Putamen (tissue), 1 donor: ENCODE results near the gene BABAM2.
"Not testable (repeated sequence)": the region's sequence is repeated elsewhere in the genome, so short reads cannot be mapped to it uniquely, and the experiment has no call there.

Source experiments
- DNase-seq: peaks from one replicate; pipeline ENCODE4 v3.0.0-alpha.2; 2016; ENCODE audit warnings: low spot score

The BABAM2 gene

GRCh38 chr2:28251337-28251736 lies 360.8 kb downstream of the BABAM2 start:
- no peak for DNase-seq

GRCh38 chr2:28252311-28252710 lies 361.8 kb downstream of the BABAM2 start:
- no peak for DNase-seq

- no peak for DNase-seq
Measured at GRCh38 chr2:28253543-28253942, 363.0 kb downstream of the BABAM2 start.

GRCh38 chr2:28255231-28255630 lies 364.7 kb downstream of the BABAM2 start:
- not testable (repeated sequence) for DNase-seq

- no peak for DNase-seq
Measured at GRCh38 chr2:28257182-28257581, 366.7 kb downstream of the BABAM2 start.

GRCh38 chr2:28259226-28259625 lies 368.7 kb downstream of the BABAM2 start:
- DNase-seq: not testable (repeated sequence)

GRCh38 chr2:28263690-28264089 lies 373.2 kb downstream of the BABAM2 start:
- no peak for DNase-seq

- DNase-seq: no peak
Measured at GRCh38 chr2:28267282-28267681, 376.8 kb downstream of the BABAM2 start.

GRCh38 chr2:28268386-28268785 lies 377.9 kb downstream of the BABAM2 start:
- no peak for DNase-seq

GRCh38 chr2:28269019-28269784 lies 378.7 kb downstream of the BABAM2 start:
- DNase-seq: no peak

GRCh38 chr2:28270456-28271152 lies 380.1 kb downstream of the BABAM2 start:
- DNase-seq: no peak

- DNase-seq: no peak
Measured at GRCh38 chr2:28271231-28271918, 380.8 kb downstream of the BABAM2 start.

GRCh38 chr2:28271919-28272250 lies 381.4 kb downstream of the BABAM2 start:
- DNase-seq: no peak

GRCh38 chr2:28273751-28274150 lies 383.2 kb downstream of the BABAM2 start:
- peak; percentile 25 for DNase-seq

- no peak for DNase-seq
Measured at GRCh38 chr2:28274911-28275685, 384.6 kb downstream of the BABAM2 start.

- peak; percentile 74 for DNase-seq
Measured at GRCh38 chr2:28276076-28276618, 385.6 kb downstream of the BABAM2 start.

GRCh38 chr2:28276807-28277206 lies 386.3 kb downstream of the BABAM2 start:
- no peak for DNase-seq

- no peak for DNase-seq
Measured at GRCh38 chr2:28277466-28277865, 386.9 kb downstream of the BABAM2 start.

- DNase-seq: no peak
Measured at GRCh38 chr2:28279371-28279770, 388.8 kb downstream of the BABAM2 start.

GRCh38 chr2:28280619-28281018 lies 390.1 kb downstream of the BABAM2 start:
- DNase-seq: no peak

GRCh38 chr2:28281739-28282138 lies 391.2 kb downstream of the BABAM2 start:
- DNase-seq: no peak

- DNase-seq: no peak
Measured at GRCh38 chr2:28282248-28282647, 391.7 kb downstream of the BABAM2 start.
